Activated T-cell treated with anti-CD3 and anti-CD28 coated beads, Interleukin-2, amount 50 U/mL, for 24 hours (primary cell): ENCODE measurements around the gene LARGE1.

Experiments used
- DNase-seq: peaks from one replicate; pipeline ENCODE4 v3.0.0-alpha.2; 2020
- H3K27ac Mint-ChIP-seq: 2 replicates; pipeline ENCODE4 v1.8.0; 2020; ENCODE audit warnings: mild to moderate bottlenecking, mixed read lengths
- H3K27me3 Mint-ChIP-seq: 2 replicates; pipeline ENCODE4 v1.8.0; 2020; ENCODE audit warnings: mixed read lengths
- H3K36me3 Mint-ChIP-seq: 2 replicates; pipeline ENCODE4 v1.8.0; 2020; ENCODE audit warnings: low read depth, mixed read lengths
- H3K4me1 Mint-ChIP-seq: 2 replicates; pipeline ENCODE4 v1.8.0; 2020; ENCODE audit warnings: low read depth, mixed read lengths
- H3K4me3 Mint-ChIP-seq: 2 replicates; pipeline ENCODE4 v1.8.0; 2020; ENCODE audit warnings: mild to moderate bottlenecking, moderate library complexity, mixed read lengths
- H3K9me3 Mint-ChIP-seq: 2 replicates; pipeline ENCODE4 v1.8.0; 2020; ENCODE audit warnings: mixed read lengths

LARGE1 gene

GRCh38 chr22:33722816-33723215, 197.5 kb downstream of the LARGE1 start:
- no peaks in the 10 kb centered on the region for H3K36me3 Mint-ChIP-seq
- H3K27me3 Mint-ChIP-seq: no peaks in the 10 kb centered on the region
- H3K9me3 Mint-ChIP-seq: peaks cover 14% of the 10 kb centered on the region
- no peaks in the 10 kb centered on the region for H3K4me1 Mint-ChIP-seq
- H3K27ac Mint-ChIP-seq: no peak overlapping the region
- H3K4me3 Mint-ChIP-seq: no peak overlapping the region
- no peak for DNase-seq

GRCh38 chr22:33720166-33720878, 200.0 kb downstream of the LARGE1 start:
- no peak overlapping the region for H3K4me3 Mint-ChIP-seq
- peaks cover 20% of the 10 kb centered on the region for H3K9me3 Mint-ChIP-seq
- H3K27ac Mint-ChIP-seq: no peak overlapping the region

GRCh38 chr22:33717694-33718396, 202.4 kb downstream of the LARGE1 start:
- Mint-ChIP-seq H3K4me1 (no peaks in the 10 kb centered on the region), H3K4me3 (no peak overlapping the region), H3K27me3 (no peaks in the 10 kb centered on the region), H3K27ac (no peak overlapping the region), H3K9me3 (peaks cover 37% of the 10 kb centered on the region), H3K36me3 (no peaks in the 10 kb centered on the region)
- DNase-seq: no peak

More at GRCh38 chr22:33720166-33720878, 200.0 kb downstream of the LARGE1 start:
- Mint-ChIP-seq H3K36me3 (no peaks in the 10 kb centered on the region), H3K27me3 (no peaks in the 10 kb centered on the region), H3K4me1 (no peaks in the 10 kb centered on the region)
- DNase-seq: no peak

GRCh38 chr22:33715237-33715985, 204.9 kb downstream of the LARGE1 start:
- Mint-ChIP-seq H3K36me3 (no peaks in the 10 kb centered on the region), H3K27me3 (no peaks in the 10 kb centered on the region), H3K4me3 (no peak overlapping the region), H3K27ac (no peak overlapping the region), H3K9me3 (peaks cover 38% of the 10 kb centered on the region), H3K4me1 (no peaks in the 10 kb centered on the region)
- DNase-seq: no peak

- no peak for DNase-seq
- no peak overlapping the region for H3K4me3 Mint-ChIP-seq
- no peak overlapping the region for H3K27ac Mint-ChIP-seq
- no peaks in the 10 kb centered on the region for H3K4me1 Mint-ChIP-seq
- H3K36me3 Mint-ChIP-seq: no peaks in the 10 kb centered on the region
- no peaks in the 10 kb centered on the region for H3K27me3 Mint-ChIP-seq
- peaks cover 32% of the 10 kb centered on the region for H3K9me3 Mint-ChIP-seq
Measured at GRCh38 chr22:33710326-33710725, 209.9 kb downstream of the LARGE1 start.

GRCh38 chr22:33707581-33707980, 212.7 kb downstream of the LARGE1 start:
- H3K36me3 Mint-ChIP-seq: no peaks in the 10 kb centered on the region
- H3K4me3 Mint-ChIP-seq: no peak overlapping the region
- peaks cover 18% of the 10 kb centered on the region for H3K9me3 Mint-ChIP-seq
- H3K27ac Mint-ChIP-seq: no peak overlapping the region
- DNase-seq: no peak
- no peaks in the 10 kb centered on the region for H3K27me3 Mint-ChIP-seq
- no peaks in the 10 kb centered on the region for H3K4me1 Mint-ChIP-seq

GRCh38 chr22:33706100-33706499, 214.2 kb downstream of the LARGE1 start:
- DNase-seq: no peak
- Mint-ChIP-seq H3K27me3 (no peaks in the 10 kb centered on the region), H3K36me3 (no peaks in the 10 kb centered on the region), H3K27ac (no peak overlapping the region), H3K4me3 (no peak overlapping the region), H3K4me1 (no peaks in the 10 kb centered on the region), H3K9me3 (peaks cover 8% of the 10 kb centered on the region)

- H3K9me3 Mint-ChIP-seq: peaks cover 5% of the 10 kb centered on the region
- no peaks in the 10 kb centered on the region for H3K27me3 Mint-ChIP-seq
- no peaks in the 10 kb centered on the region for H3K4me1 Mint-ChIP-seq
- no peaks in the 10 kb centered on the region for H3K36me3 Mint-ChIP-seq
- no peak for DNase-seq
- H3K4me3 Mint-ChIP-seq: no peak overlapping the region
- no peak overlapping the region for H3K27ac Mint-ChIP-seq
Measured at GRCh38 chr22:33699176-33699575, 221.1 kb downstream of the LARGE1 start.

GRCh38 chr22:33697640-33698039, 222.6 kb downstream of the LARGE1 start:
- DNase-seq: no peak
- no peaks in the 10 kb centered on the region for H3K4me1 Mint-ChIP-seq
- H3K9me3 Mint-ChIP-seq: peaks cover 7% of the 10 kb centered on the region
- H3K27ac Mint-ChIP-seq: no peak overlapping the region
- no peaks in the 10 kb centered on the region for H3K36me3 Mint-ChIP-seq
- no peak overlapping the region for H3K4me3 Mint-ChIP-seq
- no peaks in the 10 kb centered on the region for H3K27me3 Mint-ChIP-seq

- no peak for DNase-seq
- peaks cover 11% of the 10 kb centered on the region for H3K9me3 Mint-ChIP-seq
- H3K36me3 Mint-ChIP-seq: no peaks in the 10 kb centered on the region
- no peaks in the 10 kb centered on the region for H3K4me1 Mint-ChIP-seq
- no peak overlapping the region for H3K27ac Mint-ChIP-seq
- H3K4me3 Mint-ChIP-seq: no peak overlapping the region
- H3K27me3 Mint-ChIP-seq: no peaks in the 10 kb centered on the region
Measured at GRCh38 chr22:33691057-33691630, 229.1 kb downstream of the LARGE1 start.

GRCh38 chr22:33688903-33689302, 231.4 kb downstream of the LARGE1 start:
- Mint-ChIP-seq H3K27ac (no peak overlapping the region), H3K4me3 (no peak overlapping the region), H3K4me1 (no peaks in the 10 kb centered on the region), H3K27me3 (no peaks in the 10 kb centered on the region), H3K36me3 (no peaks in the 10 kb centered on the region), H3K9me3 (peaks cover 7% of the 10 kb centered on the region)
- no peak for DNase-seq

GRCh38 chr22:33687464-33687863, 232.8 kb downstream of the LARGE1 start:
- Mint-ChIP-seq H3K27ac (no peak overlapping the region), H3K27me3 (no peaks in the 10 kb centered on the region), H3K4me3 (no peak overlapping the region), H3K4me1 (no peaks in the 10 kb centered on the region), H3K9me3 (peaks cover 2% of the 10 kb centered on the region), H3K36me3 (no peaks in the 10 kb centered on the region)
- DNase-seq: no peak

- no peak for DNase-seq
- Mint-ChIP-seq H3K27me3 (no peaks in the 10 kb centered on the region), H3K4me1 (no peaks in the 10 kb centered on the region), H3K36me3 (no peaks in the 10 kb centered on the region), H3K27ac (no peak overlapping the region), H3K4me3 (no peak overlapping the region), H3K9me3 (peaks cover 3% of the 10 kb centered on the region)
Measured at GRCh38 chr22:33684087-33684486, 236.2 kb downstream of the LARGE1 start.

- Mint-ChIP-seq H3K4me3 (no peak overlapping the region), H3K27me3 (no peaks in the 10 kb centered on the region), H3K36me3 (no peaks in the 10 kb centered on the region), H3K4me1 (no peaks in the 10 kb centered on the region), H3K27ac (no peak overlapping the region), H3K9me3 (peaks cover 8% of the 10 kb centered on the region)
- no peak for DNase-seq
Measured at GRCh38 chr22:33682927-33683326, 237.3 kb downstream of the LARGE1 start.
